Erythroblast (primary cell): Measurements from ENCODE around the gene SAMD4B.

Experiments used
- GATA1 ChIP-seq: IDR thresholded peaks from 2 replicates; pipeline ENCODE4 v1.6.1; 2011; ENCODE audit warnings: low read depth, mild to moderate bottlenecking, control low read depth, low read length, moderate library complexity
- POLR2A ChIP-seq: IDR thresholded peaks from 2 replicates; pipeline ENCODE4 v1.6.1; 2011; ENCODE audit warnings: mild to moderate bottlenecking, low read length

GRCh38 chr19:39427707-39428106 is 85.5 kb downstream of the SAMD4B start:
- TF ChIP-seq POLR2A = no peak
- no peak for TF ChIP-seq GATA1
